OCI-LY1 (cell line): Measurements from ENCODE around the gene AQP12A.
"Not testable (repeated sequence)": the region's sequence is repeated elsewhere in the genome, so short reads cannot be mapped to it uniquely, and the experiment has no call there.

Experiments
- CTCF ChIP-seq: fragments of 200-600 bp; sonication (generic), shearing (Covaris generic); IDR thresholded peaks from 2 replicates; pipeline ENCODE4 v1.5.1; 2017; ENCODE audit warnings: mild to moderate bottlenecking, antibody characterized with exemption, low read length, moderate library complexity, mixed read lengths
- EZH2 ChIP-seq: fragments of 200-600 bp; sonication (generic), shearing (Covaris generic); IDR thresholded peaks from 2 replicates; pipeline ENCODE4 v1.8.0; 2017; ENCODE audit warnings: borderline replicate concordance, mixed run types, mild to moderate bottlenecking, antibody characterized with exemption, low read length, moderate library complexity, mixed read lengths

DNA sequence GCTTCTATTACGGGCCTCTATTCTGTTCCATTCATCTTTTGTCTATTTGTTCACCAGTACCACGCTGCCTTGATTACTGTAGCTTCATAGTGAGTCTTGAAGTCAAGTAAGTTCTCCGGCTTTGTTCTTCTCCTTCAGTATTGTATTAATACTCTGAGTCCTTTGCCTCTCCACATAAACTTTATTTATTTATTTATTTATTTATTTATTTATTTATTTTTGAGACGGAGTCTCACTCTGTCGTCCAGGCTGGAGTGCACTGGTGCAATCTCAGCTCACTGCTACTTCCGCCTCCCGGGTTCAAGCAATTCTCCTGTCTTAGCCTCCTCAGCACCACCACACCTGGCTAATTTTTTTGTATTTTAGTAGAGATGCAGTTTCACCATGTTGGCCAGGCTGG is 31.8 kb upstream of the AQP12A start:
- not testable (repeated sequence) for TF ChIP-seq CTCF, EZH2
